Fibroblast of skin of scalp (primary cell): ENCODE measurements around the gene PROCR.
"Not testable (repeated sequence)": the region's sequence is repeated elsewhere in the genome, so short reads cannot be mapped to it uniquely, and the experiment has no call there.

Experiments used
- DNase-seq: peaks from one replicate; pipeline ENCODE4 v3.0.0-alpha.2; 2013

The PROCR gene

DNA sequence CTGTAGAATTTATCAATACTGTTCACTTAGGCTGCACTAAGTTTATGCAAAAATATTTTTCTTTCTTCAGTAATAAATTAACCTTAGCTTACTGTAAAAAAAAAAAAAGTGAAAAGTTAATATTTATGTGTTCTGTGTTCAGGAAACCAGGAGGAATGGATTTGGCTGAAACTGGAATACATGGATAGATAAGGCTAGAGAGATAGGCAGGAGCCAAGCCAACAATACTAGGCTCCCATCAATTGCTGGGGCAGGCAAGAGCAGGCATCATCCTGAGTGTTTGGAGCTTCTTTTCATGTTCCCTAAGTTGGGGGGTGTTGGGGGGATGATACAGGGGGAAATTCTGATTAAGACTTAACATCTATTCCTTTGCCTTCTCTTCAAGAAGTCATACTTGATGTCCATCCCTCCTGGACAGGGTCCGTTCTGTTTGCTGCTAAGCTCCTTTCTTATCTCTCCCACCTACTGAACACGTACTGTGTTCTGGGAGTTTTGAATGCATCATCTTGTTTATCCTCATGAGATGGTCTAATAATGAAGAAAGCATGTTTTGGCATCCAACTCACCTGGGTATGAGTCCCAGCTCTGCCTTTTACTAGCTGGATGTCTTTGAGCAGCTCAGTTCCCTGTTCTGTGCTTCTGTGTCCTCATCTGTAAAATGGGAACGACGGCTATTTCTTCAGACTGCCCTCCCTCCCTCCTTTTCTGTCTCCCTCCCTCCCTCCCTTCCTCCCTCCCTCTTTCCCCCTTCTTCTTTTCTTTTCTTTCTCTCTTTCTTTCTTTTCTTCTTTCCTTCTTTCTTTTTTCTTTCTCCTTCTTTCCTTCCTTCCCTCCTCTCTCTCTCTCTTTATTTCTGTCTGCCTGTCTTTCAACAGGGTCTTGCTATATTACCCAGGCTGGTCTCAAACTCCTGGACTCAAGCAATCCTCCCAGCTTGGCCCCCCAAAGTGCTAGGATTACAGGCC is 6.4 kb upstream of the PROCR start:
- no peak for DNase-seq

GRCh38 chr20:35166242-35166830 is 5.5 kb upstream of the PROCR start:
- peak; percentile 24 for DNase-seq

- DNase-seq, result no peak
Measured at GRCh38 chr20:35167787-35168186, 4.1 kb upstream of the PROCR start.

GRCh38 chr20:35168701-35169409 is 3.0 kb upstream of the PROCR start:
- not testable (repeated sequence) for DNase-seq

- no peak for DNase-seq
Measured at GRCh38 chr20:35171438-35171752, 477 bp upstream of the PROCR start.

DNA sequence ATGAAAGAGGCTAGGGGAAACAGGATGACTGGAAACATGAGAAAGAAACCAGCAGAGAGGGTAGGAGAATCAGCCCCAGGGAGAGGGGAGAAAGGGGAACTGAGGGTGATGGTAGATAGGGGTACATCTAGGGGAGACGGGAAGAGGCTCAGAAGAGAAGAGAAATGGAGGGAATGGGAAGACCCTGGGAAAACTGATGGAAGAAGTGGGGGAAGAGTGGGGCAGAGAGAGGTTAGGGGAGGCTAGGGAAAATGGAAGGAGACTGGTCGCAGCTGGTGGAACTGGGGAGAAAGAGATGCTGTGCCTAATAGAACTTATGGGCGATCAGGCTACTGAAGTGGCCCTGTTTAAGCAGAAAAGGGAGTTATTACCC is 548 bp downstream of the PROCR start:
- no peak for DNase-seq

DNA sequence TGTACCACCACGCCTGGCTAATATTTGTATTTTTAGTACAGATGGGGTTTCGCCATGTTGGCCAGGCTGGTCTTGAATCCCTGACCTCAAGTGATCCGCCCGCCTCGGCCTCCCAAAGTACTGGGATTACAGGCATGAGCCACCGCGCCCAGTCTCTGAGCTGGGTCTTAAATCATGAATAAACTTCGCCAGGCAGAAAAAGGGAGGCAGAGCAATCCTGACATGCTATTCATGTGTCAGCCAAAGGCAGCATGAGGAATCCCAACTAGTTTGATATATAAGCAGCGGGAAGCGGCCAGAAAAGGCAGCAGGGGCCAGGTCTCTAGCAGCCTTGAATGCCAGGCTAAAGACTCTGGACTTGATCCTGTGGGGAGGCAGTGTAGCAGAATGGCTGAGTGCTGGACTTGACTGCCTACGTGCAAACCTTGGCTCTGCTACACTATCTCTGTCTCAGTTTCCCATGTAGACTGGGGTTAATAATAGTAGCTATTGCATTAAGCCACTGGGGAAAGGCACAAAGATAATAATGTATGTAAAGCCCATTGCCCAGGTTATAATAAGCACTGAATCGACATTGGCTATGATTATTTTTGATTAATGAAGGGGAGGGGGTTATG is 1.8 kb downstream of the PROCR start:
- no peak for DNase-seq

DNA sequence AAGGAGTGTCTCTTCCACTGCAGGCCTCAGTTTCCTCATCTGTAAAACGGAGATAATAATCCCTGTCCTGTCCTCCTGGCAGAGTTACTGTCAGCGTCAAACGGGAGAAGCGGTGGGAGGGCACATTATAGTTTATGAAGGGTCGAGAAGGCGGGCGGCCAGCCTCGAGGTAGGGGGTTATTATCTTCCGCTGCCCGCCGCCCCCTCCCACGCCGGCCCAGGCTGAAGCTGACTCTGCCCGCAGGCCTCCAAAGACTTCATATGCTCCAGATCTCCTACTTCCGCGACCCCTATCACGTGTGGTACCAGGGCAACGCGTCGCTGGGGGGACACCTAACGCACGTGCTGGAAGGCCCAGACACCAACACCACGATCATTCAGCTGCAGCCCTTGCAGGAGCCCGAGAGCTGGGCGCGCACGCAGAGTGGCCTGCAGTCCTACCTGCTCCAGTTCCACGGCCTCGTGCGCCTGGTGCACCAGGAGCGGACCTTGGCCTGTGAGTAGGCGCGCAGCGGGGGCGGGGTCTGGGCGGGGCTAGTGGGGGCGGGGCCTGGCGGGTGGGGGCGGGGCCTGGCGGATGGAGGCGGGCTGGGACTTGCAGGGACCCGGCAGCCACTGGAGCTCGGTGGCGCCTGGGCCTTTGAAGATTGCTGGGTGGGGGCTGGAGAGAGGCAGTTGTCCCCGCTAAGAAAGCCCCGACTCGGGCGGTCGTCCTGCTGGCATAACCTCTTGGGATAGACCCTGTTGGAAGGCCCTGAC is 2.8 kb downstream of the PROCR start:
- DNase-seq, result peak; percentile 10

DNA sequence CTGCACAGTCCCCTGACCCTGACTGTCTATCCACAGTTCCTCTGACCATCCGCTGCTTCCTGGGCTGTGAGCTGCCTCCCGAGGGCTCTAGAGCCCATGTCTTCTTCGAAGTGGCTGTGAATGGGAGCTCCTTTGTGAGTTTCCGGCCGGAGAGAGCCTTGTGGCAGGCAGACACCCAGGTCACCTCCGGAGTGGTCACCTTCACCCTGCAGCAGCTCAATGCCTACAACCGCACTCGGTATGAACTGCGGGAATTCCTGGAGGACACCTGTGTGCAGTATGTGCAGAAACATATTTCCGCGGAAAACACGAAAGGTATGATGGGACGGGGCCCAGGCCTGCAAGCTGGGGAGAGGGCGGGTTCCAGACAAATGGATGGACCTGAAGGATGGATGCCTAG is 4.3 kb downstream of the PROCR start:
- no peak for DNase-seq

GRCh38 chr20:35179292-35180212 is 7.7 kb downstream of the PROCR start:
- DNase-seq, result no peak

GRCh38 chr20:35180266-35180665 is 8.4 kb downstream of the PROCR start:
- DNase-seq, result no peak

DNA sequence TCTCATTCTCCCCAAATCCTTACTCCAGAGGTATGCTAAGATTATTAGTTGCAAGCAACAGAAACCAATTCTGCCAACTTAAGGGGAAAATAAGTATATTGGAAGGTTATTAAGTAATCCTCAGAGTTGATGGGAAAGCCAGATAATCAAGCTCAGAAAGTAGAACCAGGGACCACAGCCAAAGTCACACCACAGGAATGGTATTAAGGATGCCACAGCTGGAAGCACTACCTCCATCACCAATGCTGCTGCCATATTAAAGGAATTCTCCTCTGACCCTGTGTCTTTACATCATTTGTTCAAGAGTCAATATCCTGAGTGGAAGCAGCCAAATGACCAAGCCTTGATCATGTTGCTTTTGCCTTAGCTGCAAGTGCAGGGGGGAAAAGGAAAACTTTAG is 9.9 kb downstream of the PROCR start:
- peak; percentile 15 for DNase-seq

DNA sequence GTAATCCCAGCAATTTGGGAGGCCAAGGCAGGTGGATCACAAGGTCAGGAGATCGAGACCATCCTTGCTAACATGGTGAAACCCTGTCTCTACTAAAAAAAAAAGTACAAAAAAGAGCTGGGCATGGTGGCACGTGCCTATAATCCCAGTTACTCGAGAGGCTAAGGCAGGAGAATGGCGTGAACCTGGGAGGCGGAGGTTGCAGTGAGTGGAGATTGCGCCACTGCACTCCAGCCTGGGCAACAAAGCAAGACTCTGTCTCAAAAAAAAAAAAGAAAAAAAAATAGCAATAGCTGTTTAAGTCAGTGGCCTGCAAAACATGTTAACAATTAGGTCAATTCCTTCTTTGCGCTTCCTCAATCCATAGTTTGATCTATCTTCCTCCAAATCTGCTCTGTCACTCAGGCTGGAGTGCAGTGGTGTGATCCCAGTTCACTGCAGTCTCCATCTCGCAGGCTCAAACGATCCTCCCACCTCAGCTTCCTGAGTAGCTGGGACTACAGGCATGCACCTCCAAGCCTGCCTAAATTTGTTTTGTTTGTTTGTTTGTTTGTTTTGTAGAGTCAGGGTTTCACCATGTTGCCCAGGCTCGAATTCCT is 14.9 kb downstream of the PROCR start:
- not testable (repeated sequence) for DNase-seq

DNA sequence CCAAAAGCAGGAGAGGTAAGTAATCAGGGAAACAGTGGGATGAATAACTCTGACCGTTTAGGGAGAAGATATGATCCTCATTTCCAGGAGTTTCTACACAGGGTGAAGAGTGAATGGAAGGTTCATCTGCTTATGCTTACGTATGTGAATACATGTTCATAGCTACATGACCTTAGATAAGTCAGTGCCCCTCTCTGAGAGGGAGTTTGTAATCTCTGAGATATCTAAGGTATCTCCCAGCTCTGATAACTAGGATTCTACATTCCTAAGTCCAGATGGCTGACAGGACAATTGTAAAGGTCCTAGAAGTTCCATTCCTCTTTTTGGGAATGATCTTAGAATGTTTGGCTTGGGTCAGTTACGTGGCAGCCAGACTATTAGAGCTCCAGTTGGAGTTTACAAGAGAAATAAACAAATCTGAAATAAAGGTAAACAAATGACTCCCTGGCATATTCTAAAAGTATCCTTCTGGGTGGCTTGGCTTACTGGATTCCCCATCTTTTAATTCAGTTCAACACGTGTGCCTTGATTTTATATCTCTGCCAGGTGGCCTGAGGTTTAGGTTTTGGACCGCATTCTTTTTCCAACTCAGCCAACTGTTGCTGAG is 15.8 kb downstream of the PROCR start:
- DNase-seq, result no peak

- not testable (repeated sequence) for DNase-seq
Measured at GRCh38 chr20:35189223-35189622, 17.4 kb downstream of the PROCR start.

GRCh38 chr20:35190556-35190955 is 18.7 kb downstream of the PROCR start:
- no peak for DNase-seq

- no peak for DNase-seq
Measured at GRCh38 chr20:35191419-35192117, 19.7 kb downstream of the PROCR start.

DNA sequence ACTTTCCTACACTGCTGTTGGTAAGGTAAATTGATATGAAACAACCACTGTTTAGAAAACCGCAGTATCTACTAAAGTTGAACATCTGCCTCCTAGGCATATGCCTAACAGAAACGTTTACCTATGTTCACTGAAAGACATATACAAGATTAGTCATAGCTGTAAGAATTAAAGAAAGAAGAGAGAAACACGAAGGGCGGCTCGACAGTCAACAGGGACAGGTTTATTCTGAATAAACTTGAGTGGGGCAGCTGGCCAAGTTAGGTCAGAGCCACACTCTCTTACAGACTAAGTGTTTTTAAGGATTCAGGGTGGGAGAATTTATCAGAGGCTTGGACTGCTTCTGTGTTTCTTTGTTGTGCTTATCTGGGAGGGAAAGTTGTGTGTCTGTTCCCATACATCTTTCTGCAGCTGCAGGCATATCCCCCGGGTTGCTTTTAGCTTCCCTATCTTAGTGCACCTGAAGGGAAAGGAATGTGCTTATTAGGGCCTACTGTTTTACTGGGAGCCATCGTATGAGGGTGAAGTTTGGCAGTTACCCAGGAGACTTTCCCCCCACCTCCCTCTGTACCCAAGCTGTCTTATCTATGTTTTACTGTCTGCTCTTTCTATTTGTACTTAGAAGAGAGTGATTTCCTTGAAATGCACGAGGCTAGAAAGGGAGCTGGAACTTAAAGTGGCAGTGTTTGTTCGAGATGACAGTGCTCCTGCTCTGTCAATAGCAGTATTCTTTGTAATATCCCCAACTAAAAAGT is 20.4 kb downstream of the PROCR start:
- no peak for DNase-seq
